Measurements from ENCODE around the gene ASB10.

- TF ChIP-seq TCF7 (IDR thresholded peaks at IDR 0.05; ENCODE audit: low read depth) (no peak), CTCF (CRISPR knock-in tag; IDR thresholded peaks at IDR 0.05) (no peak), REST (IDR thresholded peaks at IDR 0.05; ENCODE audit: borderline replicate concordance in 1 of 2, low read depth in 1 of 2, low read length in 2 of 2) (no peak), ZBTB34 (CRISPR knock-in tag; IDR thresholded peaks at IDR 0.05) (no peak), CBFB (CRISPR knock-in tag; IDR thresholded peaks at IDR 0.05) (peak; percentile 82; the same call in 1 of the 2 replicates)
Observed at GRCh38 chr7:151232091-151232916, 45.3 kb upstream of the ASB10 start, which contains the start of gene CHPF2.
